ENCODE results near the gene GJB1. TPM values are rescaled to one million over a fixed set of nuclear protein-coding genes. Genes with fewer than 3 reads are reported as not detected.

Gene GJB1
- total RNA-seq, 1 donor: not detected

DNA sequence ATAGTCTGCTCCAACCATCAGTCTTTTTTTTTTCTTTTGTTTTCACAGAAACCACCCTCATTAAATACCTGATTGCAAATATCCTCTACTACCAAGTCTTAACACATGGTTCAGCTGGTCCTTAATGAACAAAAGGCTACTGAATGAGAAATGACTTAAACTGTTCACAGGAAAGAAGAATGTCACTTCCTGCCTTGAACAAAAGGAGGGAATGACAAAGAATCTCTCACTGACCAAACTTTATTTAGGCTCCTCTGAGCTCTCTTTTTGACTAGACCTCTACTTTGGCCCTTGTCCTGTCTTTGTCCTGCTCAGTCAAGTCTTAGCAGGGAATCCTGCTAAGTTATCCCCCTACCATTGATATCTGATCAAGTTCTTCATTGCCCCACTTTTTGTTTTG is 31.8 kb upstream of the GJB1 start:
- H3K4me3 ChIP-seq (ENCODE audit: low read depth, low read length): no peak overlapping the region
- TF ChIP-seq, protein P1, sequence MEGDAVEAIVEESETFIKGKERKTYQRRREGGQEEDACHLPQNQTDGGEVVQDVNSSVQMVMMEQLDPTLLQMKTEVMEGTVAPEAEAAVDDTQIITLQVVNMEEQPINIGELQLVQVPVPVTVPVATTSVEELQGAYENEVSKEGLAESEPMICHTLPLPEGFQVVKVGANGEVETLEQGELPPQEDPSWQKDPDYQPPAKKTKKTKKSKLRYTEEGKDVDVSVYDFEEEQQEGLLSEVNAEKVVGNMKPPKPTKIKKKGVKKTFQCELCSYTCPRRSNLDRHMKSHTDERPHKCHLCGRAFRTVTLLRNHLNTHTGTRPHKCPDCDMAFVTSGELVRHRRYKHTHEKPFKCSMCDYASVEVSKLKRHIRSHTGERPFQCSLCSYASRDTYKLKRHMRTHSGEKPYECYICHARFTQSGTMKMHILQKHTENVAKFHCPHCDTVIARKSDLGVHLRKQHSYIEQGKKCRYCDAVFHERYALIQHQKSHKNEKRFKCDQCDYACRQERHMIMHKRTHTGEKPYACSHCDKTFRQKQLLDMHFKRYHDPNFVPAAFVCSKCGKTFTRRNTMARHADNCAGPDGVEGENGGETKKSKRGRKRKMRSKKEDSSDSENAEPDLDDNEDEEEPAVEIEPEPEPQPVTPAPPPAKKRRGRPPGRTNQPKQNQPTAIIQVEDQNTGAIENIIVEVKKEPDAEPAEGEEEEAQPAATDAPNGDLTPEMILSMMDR (IDR thresholded peaks at IDR 0.05; ENCODE audit: insufficient read depth, low read depth, low read length): no peak
- DNase-seq (ENCODE audit: low read depth): no peak

DNA sequence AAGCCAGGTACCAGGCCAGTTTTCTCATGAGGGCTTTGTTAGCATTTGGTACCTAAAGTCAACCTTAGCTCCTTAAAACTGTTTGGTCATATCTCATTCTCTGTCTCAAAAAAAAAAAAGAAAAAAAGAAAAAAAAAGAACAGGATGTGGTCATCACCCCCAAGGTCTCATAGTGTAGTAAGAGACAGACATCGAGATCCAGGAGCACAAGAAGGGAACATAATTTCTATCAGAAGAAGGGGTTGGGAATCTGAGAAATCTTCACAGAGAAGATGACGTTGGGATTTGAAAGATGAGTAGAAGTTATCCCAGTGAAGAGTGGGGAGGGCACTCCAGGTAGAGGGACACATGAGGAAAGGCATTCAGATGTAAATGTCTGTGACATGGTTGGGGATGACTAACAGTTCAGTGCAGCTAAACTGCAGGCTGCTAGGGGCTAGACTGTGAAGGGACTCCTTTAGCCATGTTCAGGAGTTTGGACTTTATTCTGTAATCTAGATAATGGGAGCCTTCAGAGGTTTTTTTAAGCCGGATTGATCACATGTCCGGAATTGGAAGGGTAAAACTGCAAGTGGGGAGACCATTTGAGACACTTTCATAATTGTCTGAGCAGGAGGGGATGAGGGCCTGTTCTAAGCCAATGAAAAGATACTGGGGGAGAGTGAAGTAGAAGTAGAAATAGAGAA is 26.9 kb upstream of the GJB1 start:
- H3K4me3 ChIP-seq (ENCODE audit: low read depth, low read length): no peak overlapping the region
- no peak for DNase-seq (ENCODE audit: low read depth)
- TF ChIP-seq, protein P1 (IDR thresholded peaks at IDR 0.05; ENCODE audit: insufficient read depth, low read depth, low read length): no peak

DNA sequence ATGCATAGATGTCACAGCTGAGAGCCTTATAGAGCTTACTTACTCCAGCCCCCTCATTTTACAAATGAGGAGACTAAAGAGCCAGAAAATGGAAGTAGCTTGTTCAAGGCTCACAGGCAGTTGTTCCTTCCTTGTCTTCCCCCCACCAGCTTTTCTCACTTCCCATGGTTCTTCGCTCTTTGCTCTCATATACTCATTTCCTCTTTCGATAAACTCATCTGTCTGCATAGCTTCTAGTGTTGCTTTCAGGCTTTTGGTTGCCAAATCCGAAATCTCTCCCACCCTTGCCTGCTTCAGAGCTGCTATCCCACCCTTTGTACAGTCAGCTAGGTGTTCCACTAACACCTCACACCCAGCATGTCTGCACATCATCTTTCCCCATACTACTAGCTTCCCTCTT is 25.0 kb upstream of the GJB1 start:
- no peak for DNase-seq (ENCODE audit: low read depth)
- TF ChIP-seq, protein P1 (IDR thresholded peaks at IDR 0.05; ENCODE audit: insufficient read depth, low read depth, low read length): no peak
- H3K4me3 ChIP-seq (ENCODE audit: low read depth, low read length): no peak overlapping the region

DNA sequence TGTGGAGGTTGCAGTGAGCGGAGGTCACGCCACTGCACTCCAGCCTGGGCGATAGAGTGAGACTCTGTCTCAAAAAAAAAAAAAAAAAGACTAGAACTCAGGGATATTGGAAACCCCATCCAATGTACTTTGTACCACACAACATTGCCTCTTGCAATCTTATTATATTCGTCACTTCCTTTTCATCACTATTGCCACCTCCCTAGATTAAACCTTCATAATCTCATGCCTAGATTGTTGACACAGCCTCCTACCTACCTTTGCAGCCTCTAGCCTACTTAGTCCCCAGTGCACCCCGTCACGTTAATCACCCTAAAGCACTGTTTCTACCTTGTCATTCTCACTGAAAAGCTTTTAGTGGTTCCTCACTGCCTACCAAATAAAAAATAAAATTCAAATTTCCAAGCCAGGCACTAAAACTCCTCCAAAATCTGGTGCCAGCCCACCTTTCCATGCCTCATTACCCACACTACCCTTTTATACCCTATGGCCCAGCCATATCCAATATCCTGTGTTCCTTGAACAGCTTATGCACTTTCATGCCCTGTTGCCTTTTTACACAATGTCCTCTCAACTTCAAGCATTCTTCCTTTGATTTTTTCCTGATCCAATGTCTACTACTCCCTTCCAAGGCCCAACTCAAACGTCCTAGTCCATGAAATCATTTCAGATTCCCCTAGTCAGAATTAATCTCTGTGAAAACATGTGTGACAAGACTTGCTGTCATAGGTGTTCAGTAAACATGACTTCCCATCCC is 23.6 kb upstream of the GJB1 start:
- TF ChIP-seq, protein P1 (IDR thresholded peaks at IDR 0.05; ENCODE audit: insufficient read depth, low read depth, low read length): no peak
- no peak for DNase-seq (ENCODE audit: low read depth)
- no peak overlapping the region for H3K4me3 ChIP-seq (ENCODE audit: low read depth, low read length)

DNA sequence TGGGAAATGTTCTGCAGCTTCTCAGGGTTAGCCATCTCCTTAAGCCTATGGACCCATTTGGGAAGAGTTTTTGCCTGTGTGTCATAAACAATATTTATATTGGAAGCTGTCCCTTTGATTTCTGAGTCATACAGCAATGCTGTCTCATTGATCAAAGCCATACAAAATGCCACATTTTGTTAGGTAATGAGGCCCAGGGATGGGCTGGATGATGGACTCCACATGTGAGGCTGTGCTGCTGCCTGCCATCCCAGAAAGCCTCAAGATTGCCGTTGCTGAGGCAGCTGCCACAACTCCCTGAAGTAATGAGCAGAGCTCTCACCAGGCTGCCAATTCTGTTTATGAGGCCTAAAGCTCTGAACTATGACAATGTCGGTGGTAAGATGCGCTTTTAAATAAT is 12.2 kb upstream of the GJB1 start:
- TF ChIP-seq, protein P1 (IDR thresholded peaks at IDR 0.05; ENCODE audit: insufficient read depth, low read depth, low read length): no peak
- no peak for DNase-seq (ENCODE audit: low read depth)
- no peak overlapping the region for H3K4me3 ChIP-seq (ENCODE audit: low read depth, low read length)

DNA sequence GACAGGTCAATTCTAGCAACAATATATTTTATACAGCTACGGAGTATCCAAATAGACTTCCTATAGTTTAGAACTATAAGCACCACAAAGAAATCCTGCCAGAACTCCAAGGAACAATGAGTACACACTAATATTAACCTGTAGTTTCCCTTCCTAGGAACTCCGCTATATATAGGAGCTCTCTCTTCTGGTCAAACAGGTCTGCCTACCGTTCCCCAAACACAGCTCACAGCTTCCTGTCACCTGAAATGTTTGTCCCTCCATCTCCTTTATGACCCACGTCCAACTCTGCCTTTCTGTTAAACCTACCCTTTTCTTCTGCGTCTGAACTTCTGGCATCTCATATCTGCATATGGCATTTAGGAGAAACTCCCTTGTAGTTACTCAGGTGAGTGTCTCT is 10.5 kb upstream of the GJB1 start:
- TF ChIP-seq, protein P1 (IDR thresholded peaks at IDR 0.05; ENCODE audit: insufficient read depth, low read depth, low read length): no peak
- H3K4me3 ChIP-seq (ENCODE audit: low read depth, low read length): no peak overlapping the region
- no peak for DNase-seq (ENCODE audit: low read depth)

All from fibroblast of villous mesenchyme (primary cell).